H9 (cell line): ENCODE data around the gene ZBP1. TPM values are rescaled to one million over a fixed set of nuclear protein-coding genes. Genes with fewer than 3 reads are reported as not detected.

Source experiments
- DNase-seq: peaks from one replicate; pipeline ENCODE4 v3.0.0-alpha.2; 2017
- H2AFZ ChIP-seq: one replicate; pipeline ENCODE4 v1.6.1; 2013; ENCODE audit warnings: mild to moderate bottlenecking, low read length, control low read depth, moderate library complexity
- H2AK5ac ChIP-seq: 2 replicates; pipeline ENCODE4 v1.6.1; 2013; ENCODE audit warnings: low read length, control low read depth, mixed read lengths; ENCODE audit not compliant: insufficient read length
- H2BK120ac ChIP-seq: one replicate; pipeline ENCODE4 v1.6.1; 2013; ENCODE audit warnings: low read depth, mild to moderate bottlenecking, low read length, control low read depth, inconsistent platforms; ENCODE audit not compliant: poor library complexity, severe bottlenecking
- H2BK12ac ChIP-seq: 2 replicates; pipeline ENCODE4 v1.6.1; 2013; ENCODE audit warnings: low read length, control low read depth, mixed read lengths, low read depth; ENCODE audit not compliant: insufficient read length
- H2BK15ac ChIP-seq: 2 replicates; pipeline ENCODE4 v1.6.1; 2013; ENCODE audit warnings: low read depth, low read length, control low read depth
- H2BK20ac ChIP-seq: one replicate; pipeline ENCODE4 v1.6.1; 2013; ENCODE audit warnings: low read depth, mild to moderate bottlenecking, low read length, control low read depth, inconsistent platforms; ENCODE audit not compliant: poor library complexity, severe bottlenecking
- H2BK5ac ChIP-seq: 2 replicates; pipeline ENCODE4 v1.6.1; 2013; ENCODE audit warnings: low read length, control low read depth, mixed read lengths; ENCODE audit not compliant: insufficient read length
- H3K14ac ChIP-seq: 2 replicates; pipeline ENCODE4 v1.6.1; 2013; ENCODE audit warnings: low read length, control low read depth; ENCODE audit not compliant: insufficient read depth
- H3K18ac ChIP-seq: 2 replicates; pipeline ENCODE4 v1.6.1; 2013; ENCODE audit warnings: low read depth, mild to moderate bottlenecking, mixed read lengths, low read length, control low read depth; ENCODE audit not compliant: insufficient read length
- H3K23ac ChIP-seq: 2 replicates; pipeline ENCODE4 v1.6.1; 2013; ENCODE audit warnings: low read length, control low read depth, mixed read lengths, low read depth; ENCODE audit not compliant: insufficient read length
- H3K23me2 ChIP-seq: 2 replicates; pipeline ENCODE4 v1.6.1; 2013; ENCODE audit warnings: low read depth, mild to moderate bottlenecking, mixed read lengths, low read length, control low read depth; ENCODE audit not compliant: insufficient read length, poor library complexity, severe bottlenecking
- H3K27ac ChIP-seq: 2 replicates; pipeline ENCODE4 v1.5.1; 2013; ENCODE audit warnings: low read length, control low read depth, mixed read lengths, low read depth; ENCODE audit not compliant: insufficient read length
- H3K27me3 ChIP-seq: 2 replicates; pipeline ENCODE4 v1.6.1; 2013; ENCODE audit warnings: low read length, control low read depth, inconsistent platforms; ENCODE audit not compliant: insufficient read depth
- H3K4ac ChIP-seq: 2 replicates; pipeline ENCODE4 v1.6.1; 2013; ENCODE audit warnings: low read depth, mild to moderate bottlenecking, control low read depth, inconsistent platforms, low read length, moderate library complexity
- H3K4me1 ChIP-seq: 2 replicates; pipeline ENCODE4 v1.6.1; 2013; ENCODE audit warnings: low read length, control low read depth, inconsistent platforms; ENCODE audit not compliant: insufficient read depth
- H3K4me2 ChIP-seq: 2 replicates; pipeline ENCODE4 v1.6.1; 2013; ENCODE audit warnings: low read length, control low read depth, mixed read lengths; ENCODE audit not compliant: insufficient read length, insufficient read depth
- H3K56ac ChIP-seq: 2 replicates; pipeline ENCODE4 v1.6.1; 2013; ENCODE audit warnings: low read depth, mild to moderate bottlenecking, mixed read lengths, low read length, control low read depth; ENCODE audit not compliant: insufficient read length
- H3K79me1 ChIP-seq: 2 replicates; pipeline ENCODE4 v1.6.1; 2013; ENCODE audit warnings: low read depth, mild to moderate bottlenecking, moderate library complexity, low read length, control low read depth, inconsistent platforms; ENCODE audit not compliant: insufficient read depth, poor library complexity, severe bottlenecking
- H3K79me2 ChIP-seq: 2 replicates; pipeline ENCODE4 v1.6.1; 2013; ENCODE audit warnings: low read length, control low read depth, inconsistent platforms; ENCODE audit not compliant: insufficient read depth
- H3K9ac ChIP-seq: 2 replicates; pipeline ENCODE4 v1.6.1; 2013; ENCODE audit warnings: low read length, control low read depth, mixed read lengths; ENCODE audit not compliant: insufficient read length; ENCODE audit errors: extremely low read depth
- H3K9me3 ChIP-seq: one replicate; pipeline ENCODE4 v1.6.1; 2013; ENCODE audit warnings: low read depth, low read length, inconsistent platforms; ENCODE audit not compliant: control insufficient read depth
- H3T11ph ChIP-seq: one replicate; pipeline ENCODE4 v1.6.1; 2013; ENCODE audit warnings: mild to moderate bottlenecking, low read length, control low read depth, inconsistent platforms
- H4K20me1 ChIP-seq: one replicate; pipeline ENCODE4 v1.6.1; 2013; ENCODE audit not compliant: control insufficient read depth, insufficient read length, insufficient read depth
- H4K5ac ChIP-seq: 2 replicates; pipeline ENCODE4 v1.6.1; 2013; ENCODE audit warnings: low read depth, mild to moderate bottlenecking, mixed read lengths, low read length, control low read depth; ENCODE audit not compliant: insufficient read length
- H4K8ac ChIP-seq: replicated peaks from 2 replicates; pipeline ENCODE4 v1.6.1; 2013; ENCODE audit warnings: low read length, control low read depth, mixed read lengths, low read depth; ENCODE audit not compliant: insufficient read length
- H4K91ac ChIP-seq: 2 replicates; pipeline ENCODE4 v1.6.1; 2013; ENCODE audit warnings: low read depth, mild to moderate bottlenecking, moderate library complexity, mixed read lengths, low read length, control low read depth; ENCODE audit not compliant: insufficient read length
- H3K27ac Mint-ChIP-seq, 3 experiments: 2 replicates in 2 of 3; 3 replicates in 1 of 3; pipeline ENCODE4 v1.8.0; 2020 to 2021; ENCODE audit warnings: mixed read lengths in 3 of 3, mild to moderate bottlenecking in 1 of 3, moderate library complexity in 1 of 3
- H3K27me3 Mint-ChIP-seq: 2 replicates; pipeline ENCODE4 v1.8.0; 2021; ENCODE audit warnings: low read depth, mild to moderate bottlenecking, moderate library complexity, mixed read lengths
- H3K36me3 Mint-ChIP-seq, 3 experiments: 2 replicates in 2 of 3; 3 replicates in 1 of 3; pipeline ENCODE4 v1.8.0; 2020 to 2021; ENCODE audit warnings: low read depth in 3 of 3, mixed read lengths in 3 of 3; ENCODE audit not compliant: insufficient read depth in 1 of 3
- H3K4me1 Mint-ChIP-seq, 2 experiments: 2 replicates each; pipeline ENCODE4 v1.8.0; 2020; ENCODE audit warnings: mixed read lengths in 2 of 2
- H3K4me3 Mint-ChIP-seq, 2 experiments: 2 replicates in 1 of 2; 3 replicates in 1 of 2; pipeline ENCODE4 v1.8.0; 2020 to 2021; ENCODE audit warnings: mild to moderate bottlenecking in 2 of 2, mixed read lengths in 2 of 2, moderate library complexity in 1 of 2
- H3K9me3 Mint-ChIP-seq, 2 experiments: 2 replicates in 1 of 2; 3 replicates in 1 of 2; pipeline ENCODE4 v1.8.0; 2020; ENCODE audit warnings: mild to moderate bottlenecking in 2 of 2, mixed read lengths in 2 of 2, moderate library complexity in 1 of 2
- WGBS: extraction: QIAGEN DNeasy Blood & Tissue Kit; methylation state at CpG from one replicate; pipeline ENCODE4 v1.1.7; 2013; ENCODE audit warnings: missing lambda C conversion rate, low lambda C conversion rate, mixed read lengths; ENCODE audit not compliant: insufficient read length; ENCODE audit errors: extremely low coverage; 5-methylcytosine and 5-hydroxymethylcytosine counted together
- total RNA-seq: library from RNA; stranded (reverse); gene quantifications from 2 replicates; pipeline ENCODE4 v1.2.1, GENCODE V29; 2021
- TF ChIP-seq, protein P1 (sequence below): fragments of 200-600 bp; sonication (generic); conservative IDR thresholded peaks from 3 replicates; pipeline ENCODE4 v1.8.0; 2021; ENCODE audit warnings: antibody characterized with exemption, mild to moderate bottlenecking

The ZBP1 gene
- total RNA-seq, 1 experiment from 2014 or later, result not detected

DNA sequence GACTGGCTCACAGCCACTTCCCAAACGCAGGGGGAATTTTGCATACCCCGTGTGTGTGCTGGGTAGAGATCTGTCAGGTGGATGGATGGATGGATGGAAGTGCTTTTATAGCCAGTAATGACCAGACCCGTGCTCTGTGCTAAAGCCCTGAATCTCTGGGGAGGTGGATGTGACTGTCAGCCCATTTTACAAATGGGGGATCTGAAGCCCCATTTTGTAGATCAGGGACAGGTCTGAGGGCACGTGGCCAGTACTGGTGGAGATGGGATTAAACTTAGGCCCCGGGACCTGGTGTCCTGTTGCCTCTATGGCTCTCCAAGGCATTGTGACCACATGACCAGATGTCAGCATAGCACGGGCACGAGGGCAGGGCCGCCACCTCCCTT lies 38.2 kb upstream of the ZBP1 start:
- Histone ChIP-seq H3K79me2 (peaks cover 4% of the 10 kb centered on the region; the same call in 1 of the 2 replicates), H2BK20ac (no peak overlapping the region), H3K27me3 (no peaks in the 10 kb centered on the region), H2AK5ac (no peak overlapping the region), H3K79me1 (no peaks in the 10 kb centered on the region), H4K5ac (no peak overlapping the region), H2AFZ (no peak overlapping the region), H3K9ac (no peak overlapping the region), H3K56ac (no peak overlapping the region), H3K9me3 (no peaks in the 10 kb centered on the region), H2BK12ac (no peak overlapping the region), H2BK120ac (no peak overlapping the region), H3K23me2 (no peaks in the 10 kb centered on the region), H3K14ac (no peak overlapping the region; the same call in 1 of the 2 replicates), H4K91ac (no peak overlapping the region), H2BK15ac (no peak overlapping the region), H3K4me1 (no peaks in the 10 kb centered on the region), H3K27ac (no peak overlapping the region), H4K8ac (no peak overlapping the region), H4K20me1 (no peaks in the 10 kb centered on the region), H3K4me2 (no peak overlapping the region), H3T11ph (no peak overlapping the region), H3K4ac (no peak overlapping the region), H3K18ac (no peak overlapping the region), H2BK5ac (no peak overlapping the region), H3K23ac (no peak overlapping the region)
- Mint-ChIP-seq H3K4me1 (peaks cover 29 to 32% of the 10 kb centered on the region in 2 experiments), H3K27ac (peak overlapping the region in 1 of 3 experiments; percentile 65; a peak in 1 of 7 replicates), H3K27me3 (no peaks in the 10 kb centered on the region), H3K36me3 (peaks cover 14 to 32% (median 22%) of the 10 kb centered on the region in 3 experiments), H3K4me3 (no peak overlapping the region), H3K9me3 (no peaks in the 10 kb centered on the region)
- no peak for DNase-seq
- TF ChIP-seq, protein P1, sequence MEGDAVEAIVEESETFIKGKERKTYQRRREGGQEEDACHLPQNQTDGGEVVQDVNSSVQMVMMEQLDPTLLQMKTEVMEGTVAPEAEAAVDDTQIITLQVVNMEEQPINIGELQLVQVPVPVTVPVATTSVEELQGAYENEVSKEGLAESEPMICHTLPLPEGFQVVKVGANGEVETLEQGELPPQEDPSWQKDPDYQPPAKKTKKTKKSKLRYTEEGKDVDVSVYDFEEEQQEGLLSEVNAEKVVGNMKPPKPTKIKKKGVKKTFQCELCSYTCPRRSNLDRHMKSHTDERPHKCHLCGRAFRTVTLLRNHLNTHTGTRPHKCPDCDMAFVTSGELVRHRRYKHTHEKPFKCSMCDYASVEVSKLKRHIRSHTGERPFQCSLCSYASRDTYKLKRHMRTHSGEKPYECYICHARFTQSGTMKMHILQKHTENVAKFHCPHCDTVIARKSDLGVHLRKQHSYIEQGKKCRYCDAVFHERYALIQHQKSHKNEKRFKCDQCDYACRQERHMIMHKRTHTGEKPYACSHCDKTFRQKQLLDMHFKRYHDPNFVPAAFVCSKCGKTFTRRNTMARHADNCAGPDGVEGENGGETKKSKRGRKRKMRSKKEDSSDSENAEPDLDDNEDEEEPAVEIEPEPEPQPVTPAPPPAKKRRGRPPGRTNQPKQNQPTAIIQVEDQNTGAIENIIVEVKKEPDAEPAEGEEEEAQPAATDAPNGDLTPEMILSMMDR, result no peak
- WGBS, result no CpG with 5 or more reads among the region's 8 CpGs
